T-helper 2 cell treated with Interferon-gamma antibody and Interleukin-4, amounts not matched to agents 5 μg/mL and 100 μg/mL, for 36 hours (primary cell): ENCODE results near the gene YPEL1.
"Not testable (repeated sequence)": the region's sequence is repeated elsewhere in the genome, so short reads cannot be mapped to it uniquely, and the experiment has no call there.

Experiments used
- DNase-seq: peaks from one replicate; pipeline ENCODE4 v3.0.0; 2021; ENCODE audit warnings: low spot score
- H3K27ac Mint-ChIP-seq: one replicate; pipeline ENCODE4 v1.8.0; 2021; ENCODE audit warnings: mild to moderate bottlenecking, mixed read lengths
- H3K27me3 Mint-ChIP-seq: one replicate; pipeline ENCODE4 v1.8.0; 2021; ENCODE audit warnings: low read depth, mixed read lengths
- H3K36me3 Mint-ChIP-seq: one replicate; pipeline ENCODE4 v1.8.0; 2021; ENCODE audit warnings: low read depth, mixed read lengths
- H3K4me1 Mint-ChIP-seq: one replicate; pipeline ENCODE4 v1.8.0; 2021; ENCODE audit warnings: low read depth, mixed read lengths
- H3K4me3 Mint-ChIP-seq: one replicate; pipeline ENCODE4 v1.8.0; 2022; ENCODE audit warnings: mild to moderate bottlenecking, moderate library complexity, mixed read lengths
- H3K9me3 Mint-ChIP-seq: one replicate; pipeline ENCODE4 v1.8.0; 2021; ENCODE audit warnings: mixed read lengths

YPEL1 gene

GRCh38 chr22:21684492-21685163 lies 51.0 kb downstream of the YPEL1 start:
- no peaks in the 10 kb centered on the region for H3K9me3 Mint-ChIP-seq
- H3K4me3 Mint-ChIP-seq = no peak overlapping the region
- peaks cover 16% of the 10 kb centered on the region for H3K36me3 Mint-ChIP-seq
- no peaks in the 10 kb centered on the region for H3K27me3 Mint-ChIP-seq
- H3K4me1 Mint-ChIP-seq = peaks cover 2% of the 10 kb centered on the region
- H3K27ac Mint-ChIP-seq = no peak overlapping the region
- no peak for DNase-seq

GRCh38 chr22:21683401-21683811 lies 52.2 kb downstream of the YPEL1 start:
- Mint-ChIP-seq H3K4me3 (no peak overlapping the region), H3K27ac (no peak overlapping the region), H3K4me1 (peaks cover 2% of the 10 kb centered on the region), H3K36me3 (peaks cover 17% of the 10 kb centered on the region), H3K27me3 (no peaks in the 10 kb centered on the region), H3K9me3 (no peaks in the 10 kb centered on the region)
- DNase-seq = no peak

GRCh38 chr22:21682385-21683175 lies 53.0 kb downstream of the YPEL1 start:
- Mint-ChIP-seq H3K36me3 (peaks cover 19% of the 10 kb centered on the region), H3K27ac (no peak overlapping the region), H3K4me1 (peaks cover 2% of the 10 kb centered on the region), H3K4me3 (no peak overlapping the region), H3K9me3 (no peaks in the 10 kb centered on the region), H3K27me3 (no peaks in the 10 kb centered on the region)
- no peak for DNase-seq

- Mint-ChIP-seq H3K4me1 (peaks cover 2% of the 10 kb centered on the region), H3K27ac (no peak overlapping the region), H3K4me3 (no peak overlapping the region), H3K9me3 (no peaks in the 10 kb centered on the region), H3K36me3 (peaks cover 19% of the 10 kb centered on the region), H3K27me3 (no peaks in the 10 kb centered on the region)
- DNase-seq = no peak
Measured at GRCh38 chr22:21681566-21682370, 53.8 kb downstream of the YPEL1 start.

GRCh38 chr22:21680830-21681565 lies 54.6 kb downstream of the YPEL1 start:
- Mint-ChIP-seq H3K4me3 (no peak overlapping the region), H3K27ac (no peak overlapping the region), H3K27me3 (no peaks in the 10 kb centered on the region), H3K4me1 (peaks cover 2% of the 10 kb centered on the region), H3K9me3 (no peaks in the 10 kb centered on the region), H3K36me3 (peaks cover 23% of the 10 kb centered on the region)
- no peak for DNase-seq

GRCh38 chr22:21679383-21679782 lies 56.2 kb downstream of the YPEL1 start:
- H3K27ac Mint-ChIP-seq = no peak overlapping the region
- no peaks in the 10 kb centered on the region for H3K27me3 Mint-ChIP-seq
- H3K4me1 Mint-ChIP-seq = peaks cover 2% of the 10 kb centered on the region
- H3K9me3 Mint-ChIP-seq = no peaks in the 10 kb centered on the region
- no peak for DNase-seq
- no peak overlapping the region for H3K4me3 Mint-ChIP-seq
- peaks cover 31% of the 10 kb centered on the region for H3K36me3 Mint-ChIP-seq

GRCh38 chr22:21678842-21679241 lies 56.8 kb downstream of the YPEL1 start:
- H3K4me1 Mint-ChIP-seq, H3K27ac Mint-ChIP-seq, H3K27me3 Mint-ChIP-seq, DNase-seq, H3K4me3 Mint-ChIP-seq, H3K9me3 Mint-ChIP-seq: not testable (repeated sequence)
- peaks cover 35% of the 10 kb centered on the region for H3K36me3 Mint-ChIP-seq

- H3K36me3 Mint-ChIP-seq = peaks cover 42% of the 10 kb centered on the region
- H3K27me3 Mint-ChIP-seq = no peaks in the 10 kb centered on the region
- no peak overlapping the region for H3K27ac Mint-ChIP-seq
- H3K4me1 Mint-ChIP-seq = peaks cover 2% of the 10 kb centered on the region
- H3K4me3 Mint-ChIP-seq = no peak overlapping the region
- DNase-seq = no peak
- H3K9me3 Mint-ChIP-seq = no peaks in the 10 kb centered on the region
Measured at GRCh38 chr22:21677606-21678443, 57.8 kb downstream of the YPEL1 start.

GRCh38 chr22:21674638-21675245 lies 60.9 kb downstream of the YPEL1 start:
- no peaks in the 10 kb centered on the region for H3K9me3 Mint-ChIP-seq
- H3K4me1 Mint-ChIP-seq = peaks cover 1% of the 10 kb centered on the region
- H3K36me3 Mint-ChIP-seq = peaks cover 53% of the 10 kb centered on the region
- no peak overlapping the region for H3K27ac Mint-ChIP-seq
- no peak overlapping the region for H3K4me3 Mint-ChIP-seq
- DNase-seq = no peak
- H3K27me3 Mint-ChIP-seq = no peaks in the 10 kb centered on the region

GRCh38 chr22:21673534-21674321 lies 61.9 kb downstream of the YPEL1 start:
- H3K9me3 Mint-ChIP-seq = no peaks in the 10 kb centered on the region
- peaks cover 2% of the 10 kb centered on the region for H3K4me1 Mint-ChIP-seq
- no peaks in the 10 kb centered on the region for H3K27me3 Mint-ChIP-seq
- peaks cover 56% of the 10 kb centered on the region for H3K36me3 Mint-ChIP-seq
- H3K4me3 Mint-ChIP-seq = no peak overlapping the region
- no peak overlapping the region for H3K27ac Mint-ChIP-seq
- no peak for DNase-seq

- Mint-ChIP-seq H3K4me3 (no peak overlapping the region), H3K4me1 (peaks cover 8% of the 10 kb centered on the region), H3K27me3 (no peaks in the 10 kb centered on the region), H3K27ac (no peak overlapping the region), H3K36me3 (peaks cover 51% of the 10 kb centered on the region), H3K9me3 (no peaks in the 10 kb centered on the region)
- no peak for DNase-seq
Measured at GRCh38 chr22:21672107-21672629, 63.4 kb downstream of the YPEL1 start.

GRCh38 chr22:21669026-21669425 lies 66.6 kb downstream of the YPEL1 start:
- no peak for DNase-seq
- H3K36me3 Mint-ChIP-seq = peaks cover 31% of the 10 kb centered on the region
- peaks cover 15% of the 10 kb centered on the region for H3K4me1 Mint-ChIP-seq
- H3K27ac Mint-ChIP-seq = no peak overlapping the region
- H3K4me3 Mint-ChIP-seq = no peak overlapping the region
- H3K9me3 Mint-ChIP-seq = no peaks in the 10 kb centered on the region
- no peaks in the 10 kb centered on the region for H3K27me3 Mint-ChIP-seq
